DND-41 (cell line): Measurements from ENCODE around the gene CDH2.

ENCODE experiments used
- ATAC-seq: fragments of 200-7000 bp; cut with Tn5 transposase; 3 replicates; pipeline ENCODE4 v1.9.1; 2021; ENCODE audit warnings: low read depth; ENCODE audit not compliant: insufficient read depth
- DNase-seq: peaks from one replicate; pipeline ENCODE4 v3.0.0-alpha.2; 2020
- H2AFZ ChIP-seq: 2 replicates; pipeline ENCODE4 v1.6.0; 2012; ENCODE audit warnings: low read depth, low read length
- H3K27ac ChIP-seq: 2 replicates; pipeline ENCODE4 v1.5.1; 2012; ENCODE audit warnings: low read length, inconsistent platforms
- H3K27me3 ChIP-seq: fragments of 200-600 bp; sonication (generic); 2 replicates; pipeline ENCODE4 v1.6.0; 2012; ENCODE audit warnings: low read length, mild to moderate bottlenecking, inconsistent platforms; ENCODE audit not compliant: insufficient read depth, poor library complexity
- H3K36me3 ChIP-seq: 2 replicates; pipeline ENCODE4 v1.5.1; 2012; ENCODE audit warnings: low read length, inconsistent platforms; ENCODE audit not compliant: insufficient read depth
- H3K4me1 ChIP-seq: 2 replicates; pipeline ENCODE4 v1.5.1; 2012; ENCODE audit warnings: mild to moderate bottlenecking, low read length; ENCODE audit not compliant: insufficient read depth
- H3K4me2 ChIP-seq: 2 replicates; pipeline ENCODE4 v1.6.0; 2012; ENCODE audit warnings: mild to moderate bottlenecking, moderate library complexity, low read length, inconsistent platforms; ENCODE audit not compliant: insufficient read depth
- H3K4me3 ChIP-seq, 2 experiments: fragments of 200-600 bp in 1 of 2; shearing (Covaris generic) in 1 of 2; 2 replicates each; pipeline ENCODE4 v1.5.1; 2012 to 2016; ENCODE audit warnings: inconsistent platforms in 2 of 2, low read length in 2 of 2, mild to moderate bottlenecking in 2 of 2, low read depth in 1 of 2, moderate library complexity in 1 of 2
- H3K79me2 ChIP-seq: 2 replicates; pipeline ENCODE4 v1.6.0; 2012; ENCODE audit warnings: low read length, inconsistent platforms; ENCODE audit not compliant: insufficient read depth
- H3K9ac ChIP-seq: 2 replicates; pipeline ENCODE4 v1.6.0; 2012; ENCODE audit warnings: low read depth, mild to moderate bottlenecking, inconsistent platforms, low read length, moderate library complexity
- H3K9me3 ChIP-seq: 2 replicates; pipeline ENCODE4 v1.5.1; 2012; ENCODE audit warnings: low read length, moderate library complexity, mild to moderate bottlenecking, inconsistent platforms; ENCODE audit not compliant: insufficient read depth, severe bottlenecking
- H4K20me1 ChIP-seq: 2 replicates; pipeline ENCODE4 v1.6.0; 2012; ENCODE audit warnings: low read length; ENCODE audit not compliant: insufficient read depth
- CTCF ChIP-seq: IDR thresholded peaks from 2 replicates; pipeline ENCODE4 v1.5.1; 2012; ENCODE audit warnings: borderline replicate concordance, low read length, moderate library complexity, mild to moderate bottlenecking; ENCODE audit not compliant: poor library complexity, severe bottlenecking; ENCODE audit errors: extremely low read depth
- EZH2 ChIP-seq: IDR thresholded peaks from 3 replicates; pipeline ENCODE4 v1.6.1; 2012; ENCODE audit warnings: borderline replicate concordance, low read depth, mild to moderate bottlenecking, moderate library complexity, low read length, inconsistent platforms; ENCODE audit not compliant: severe bottlenecking

Gene CDH2

GRCh38 chr18:28116461-28116860 is 60.5 kb downstream of the CDH2 start:
- DNase-seq (no peak), ATAC-seq (no peak)
- Histone ChIP-seq H3K27ac (no peak overlapping the region), H3K9me3 (no peaks in the 10 kb centered on the region), H3K27me3 (no peaks in the 10 kb centered on the region), H3K4me1 (no peaks in the 10 kb centered on the region), H4K20me1 (no peaks in the 10 kb centered on the region; the same call in 1 of the 2 replicates), H3K36me3 (no peaks in the 10 kb centered on the region), H2AFZ (no peak overlapping the region), H3K4me2 (no peak overlapping the region), H3K79me2 (peaks cover 31% of the 10 kb centered on the region), H3K9ac (no peak overlapping the region), H3K4me3 (no peak overlapping the region)
- TF ChIP-seq CTCF: no peak
- TF ChIP-seq EZH2: no peak

- Histone ChIP-seq H3K27me3 (no peaks in the 10 kb centered on the region), H3K9me3 (no peaks in the 10 kb centered on the region), H3K79me2 (peaks cover 36% of the 10 kb centered on the region), H3K9ac (no peak overlapping the region), H4K20me1 (no peaks in the 10 kb centered on the region; the same call in 1 of the 2 replicates), H3K4me2 (no peak overlapping the region), H3K4me1 (no peaks in the 10 kb centered on the region), H3K4me3 (no peak overlapping the region), H2AFZ (no peak overlapping the region), H3K36me3 (no peaks in the 10 kb centered on the region), H3K27ac (no peak overlapping the region)
- DNase-seq: no peak
- no peak for TF ChIP-seq EZH2
- no peak for TF ChIP-seq CTCF
- ATAC-seq: no peak
Observed at GRCh38 chr18:28115149-28115550, 61.8 kb downstream of the CDH2 start.

GRCh38 chr18:28114472-28114871 is 62.5 kb downstream of the CDH2 start:
- H3K9me3 ChIP-seq: no peaks in the 10 kb centered on the region
- no peak for DNase-seq
- H3K27ac ChIP-seq: no peak overlapping the region
- TF ChIP-seq CTCF: no peak
- no peak for TF ChIP-seq EZH2
- ATAC-seq: no peak
- no peaks in the 10 kb centered on the region for H3K27me3 ChIP-seq
- no peak overlapping the region for H3K9ac ChIP-seq
- no peak overlapping the region for H2AFZ ChIP-seq
- peaks cover 31% of the 10 kb centered on the region for H3K79me2 ChIP-seq
- H3K36me3 ChIP-seq: no peaks in the 10 kb centered on the region
- H3K4me1 ChIP-seq: no peaks in the 10 kb centered on the region
- H3K4me3 ChIP-seq: no peak overlapping the region
- H4K20me1 ChIP-seq: no peaks in the 10 kb centered on the region; the same call in 1 of the 2 replicates
- no peak overlapping the region for H3K4me2 ChIP-seq
